Activated T-cell treated with anti-CD3 and anti-CD28 coated beads, Interleukin-2, amount 50 U/mL, for 1 hour (primary cell): ENCODE measurements around the gene PPP6R3.

Experiments used
- DNase-seq: peaks from one replicate; pipeline ENCODE4 v3.0.0-alpha.2; 2020

Gene PPP6R3

GRCh38 chr11:68655806-68656205 is 195.3 kb downstream of the PPP6R3 start:
- DNase-seq = no peak

GRCh38 chr11:68657021-68657780 is 196.6 kb downstream of the PPP6R3 start:
- DNase-seq = no peak

- DNase-seq = no peak
These were observed 197.5 kb downstream of the PPP6R3 start for GRCh38 chr11:68658097-68658496.

GRCh38 chr11:68658661-68659060 is 198.1 kb downstream of the PPP6R3 start:
- DNase-seq = no peak

- DNase-seq = no peak
These were observed 198.8 kb downstream of the PPP6R3 start for GRCh38 chr11:68659158-68659921.

GRCh38 chr11:68660066-68660810 is 199.7 kb downstream of the PPP6R3 start:
- DNase-seq = no peak

- DNase-seq = no peak
These were observed 200.5 kb downstream of the PPP6R3 start for GRCh38 chr11:68661014-68661413.

- DNase-seq = no peak
These were observed 201.4 kb downstream of the PPP6R3 start for GRCh38 chr11:68661697-68662603.

- no peak for DNase-seq
These were observed 203.0 kb downstream of the PPP6R3 start for GRCh38 chr11:68663482-68664010.

GRCh38 chr11:68664141-68664540 is 203.6 kb downstream of the PPP6R3 start:
- no peak for DNase-seq

- DNase-seq = no peak
These were observed 204.4 kb downstream of the PPP6R3 start for GRCh38 chr11:68664906-68665305.
